Erythroblast (primary cell): ENCODE measurements around the gene CXCL16.

Experiments used
- GATA1 ChIP-seq: IDR thresholded peaks from 2 replicates; pipeline ENCODE4 v1.6.1; 2011; ENCODE audit warnings: low read depth, mild to moderate bottlenecking, control low read depth, low read length, moderate library complexity
- POLR2A ChIP-seq: IDR thresholded peaks from 2 replicates; pipeline ENCODE4 v1.6.1; 2011; ENCODE audit warnings: mild to moderate bottlenecking, low read length

DNA sequence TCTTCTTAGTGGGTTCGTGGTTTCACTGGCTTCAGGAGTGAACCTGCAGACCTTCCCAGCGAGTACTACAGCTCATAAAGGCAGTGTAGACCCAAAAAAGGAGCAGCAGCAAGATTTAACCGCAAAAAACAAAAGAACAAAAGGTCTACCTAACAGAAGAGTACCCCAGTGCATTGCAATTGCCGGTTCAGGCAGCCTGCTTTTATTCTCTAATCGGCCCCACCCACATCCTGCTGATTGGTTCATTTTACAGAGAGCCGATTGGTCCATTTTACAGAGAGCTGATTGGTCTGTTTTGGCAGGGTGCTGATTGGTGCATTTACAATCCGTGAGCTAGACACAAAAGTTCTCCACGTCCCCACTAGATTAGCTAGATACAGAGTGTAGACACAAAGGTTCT lies 31.3 kb downstream of the CXCL16 start:
- peak; percentile 57 for TF ChIP-seq POLR2A
- TF ChIP-seq GATA1: no peak
